A673 (cell line): ENCODE data around the gene SPDYC. TPM values are rescaled to one million over a fixed set of nuclear protein-coding genes. Genes with fewer than 3 reads are reported as not detected.

Source experiments
- BruUV-seq: library from RNA; stranded (reverse); fragments of 400-500 nt; replicated peaks from 2 replicates; lab custom pipeline; 2021; lab: Mats Ljungman, UMichigan
- CTCF ChIA-PET: fragments of 300-600 bp; sonication (Branson Sonifier 250); formaldehyde crosslinking; loops from one replicate; lab custom pipeline; 2022; ENCODE audit warnings: antibody characterized with exemption; lab: Charles Lee
- POLR2A ChIA-PET: fragments of 300-600 bp; sonication (Branson Sonifier 250); formaldehyde crosslinking; loops from one replicate; lab custom pipeline; 2022; ENCODE audit warnings: antibody characterized with exemption; ENCODE audit not compliant: low non-redundant PET; lab: Charles Lee
- DNase-seq: peaks from one replicate; pipeline ENCODE4 v3.0.0-alpha.2; 2015; ENCODE audit warnings: low spot score
- H3K27ac ChIP-seq: fragments of 200-600 bp; sonication (generic); 2 replicates; pipeline ENCODE4 v1.5.1; 2016; ENCODE audit warnings: mixed run types, low read depth, mild to moderate bottlenecking, mixed read lengths, antibody characterized with exemption, low read length; ENCODE audit not compliant: poor library complexity, severe bottlenecking
- H3K27me3 ChIP-seq: fragments of 200-600 bp; sonication (generic); replicated peaks from 2 replicates; pipeline ENCODE4 v1.6.1; 2017; ENCODE audit warnings: mixed run types, low read depth, mild to moderate bottlenecking, mixed read lengths, antibody characterized with exemption, low read length; ENCODE audit not compliant: insufficient read depth, poor library complexity
- H3K36me3 ChIP-seq: fragments of 200-600 bp; sonication (generic); 2 replicates; pipeline ENCODE4 v1.6.1; 2016; ENCODE audit warnings: mixed run types, mild to moderate bottlenecking, mixed read lengths, antibody characterized with exemption, low read length; ENCODE audit not compliant: insufficient read depth, poor library complexity, severe bottlenecking
- H3K4me1 ChIP-seq: fragments of 200-600 bp; sonication (generic); 2 replicates; pipeline ENCODE4 v1.6.1; 2017; ENCODE audit warnings: mixed run types, mild to moderate bottlenecking, mixed read lengths, antibody characterized with exemption, low read length; ENCODE audit not compliant: insufficient read depth, poor library complexity, severe bottlenecking
- H3K4me3 ChIP-seq: fragments of 200-600 bp; sonication (generic); 2 replicates; pipeline ENCODE4 v1.5.1; 2016; ENCODE audit warnings: low read depth, mixed run types, mild to moderate bottlenecking, mixed read lengths, low read length; ENCODE audit not compliant: poor library complexity, severe bottlenecking
- H3K9me3 ChIP-seq: fragments of 200-600 bp; sonication (generic); 2 replicates; pipeline ENCODE4 v1.6.1; 2016; ENCODE audit warnings: mixed run types, low read depth, mild to moderate bottlenecking, mixed read lengths, antibody characterized with exemption, low read length; ENCODE audit not compliant: poor library complexity, severe bottlenecking
- CTCF ChIP-seq: fragments of 300-800, 200-600 bp; sonication (generic); conservative IDR thresholded peaks from 2 replicates; pipeline ENCODE4 v1.5.1; 2017; ENCODE audit warnings: low read depth, mild to moderate bottlenecking, antibody characterized with exemption, low read length, moderate library complexity, mixed read lengths
- EZH2 ChIP-seq: fragments of 200-600 bp; sonication (generic); IDR thresholded peaks from 2 replicates; pipeline ENCODE4 v1.6.1; 2017; ENCODE audit warnings: borderline replicate concordance, low read depth, mild to moderate bottlenecking, mixed read lengths, antibody characterized with exemption, low read length; ENCODE audit not compliant: poor library complexity, severe bottlenecking
- intact Hi-C: fragments of 100-400 bp; cut with micrococcal nuclease; formaldehyde crosslinking; loops from one replicate; pipeline ENCODE4 v1.10.0; 2022; ENCODE audit not compliant: unreplicated experiment
- total RNA-seq: library from RNA; stranded (reverse); gene quantifications from 2 replicates; pipeline ENCODE4 v1.2.3, GENCODE V29; 2021

Gene SPDYC
- total RNA-seq, 1 experiment from 2014 or later, result not detected

- intact Hi-C loops, result no loop called here
- H3K4me3 ChIP-seq, result no peak overlapping the region
- ChIA-PET CTCF (no interaction called here), POLR2A (no interaction called here)
- peaks cover 9% of the 10 kb centered on the region for H3K4me1 ChIP-seq
- BruUV-seq, result no TSS peak
- no peaks in the 10 kb centered on the region for H3K9me3 ChIP-seq
- peaks cover 74% of the 10 kb centered on the region for H3K36me3 ChIP-seq
- DNase-seq, result no peak
- no peak overlapping the region for H3K27ac ChIP-seq
- TF ChIP-seq CTCF, result no peak
- no peak for TF ChIP-seq EZH2
- no peaks in the 10 kb centered on the region for H3K27me3 ChIP-seq
Observed at GRCh38 chr11:65129649-65130441, 40.2 kb upstream of the SPDYC start.

- no peak overlapping the region for H3K4me3 ChIP-seq
- intact Hi-C loops, result no loop called here
- no TSS peak for BruUV-seq
- H3K9me3 ChIP-seq, result no peaks in the 10 kb centered on the region
- H3K27ac ChIP-seq, result no peak overlapping the region
- CTCF ChIA-PET, result interaction anchor here (0.6 kb wide), 2 partner anchors 8 to 201 kb away, joined by 4 to 7 read pairs; no protein-coding TSS in a partner anchor
- no peak for DNase-seq
- no peak for TF ChIP-seq EZH2
- TF ChIP-seq CTCF, result no peak
- peaks cover 64% of the 10 kb centered on the region for H3K36me3 ChIP-seq
- POLR2A ChIA-PET, result no interaction called here
- no peaks in the 10 kb centered on the region for H3K27me3 ChIP-seq
- peaks cover 15% of the 10 kb centered on the region for H3K4me1 ChIP-seq
Observed at GRCh38 chr11:65130631-65131416, 39.2 kb upstream of the SPDYC start.

GRCh38 chr11:65131417-65131776 lies 38.6 kb upstream of the SPDYC start:
- Histone ChIP-seq H3K36me3 (peaks cover 60% of the 10 kb centered on the region), H3K27me3 (no peaks in the 10 kb centered on the region), H3K4me1 (peaks cover 17% of the 10 kb centered on the region), H3K4me3 (no peak overlapping the region), H3K27ac (no peak overlapping the region), H3K9me3 (no peaks in the 10 kb centered on the region)
- POLR2A ChIA-PET, result interaction anchor here (0.5 kb wide), 1 partner anchor 181 kb away, joined by 5 read pairs; no protein-coding TSS in a partner anchor
- no peak for DNase-seq
- intact Hi-C loops, result no loop called here
- BruUV-seq, result no TSS peak
- TF ChIP-seq CTCF (no peak), EZH2 (no peak)
- CTCF ChIA-PET, result interaction anchor here (0.6 kb wide), 1 partner anchor 9 kb away, joined by 7 read pairs; no protein-coding TSS in a partner anchor
